ENCODE measurements around the gene CMSS1.
"Not testable (repeated sequence)": the region's sequence is repeated elsewhere in the genome, so short reads cannot be mapped to it uniquely, and the experiment has no call there.

CMSS1 gene

GRCh38 chr3:100227511-100227921 lies 409.9 kb downstream of the CMSS1 start:
- no peak for DNase-seq (ENCODE audit: low read depth)

DNA sequence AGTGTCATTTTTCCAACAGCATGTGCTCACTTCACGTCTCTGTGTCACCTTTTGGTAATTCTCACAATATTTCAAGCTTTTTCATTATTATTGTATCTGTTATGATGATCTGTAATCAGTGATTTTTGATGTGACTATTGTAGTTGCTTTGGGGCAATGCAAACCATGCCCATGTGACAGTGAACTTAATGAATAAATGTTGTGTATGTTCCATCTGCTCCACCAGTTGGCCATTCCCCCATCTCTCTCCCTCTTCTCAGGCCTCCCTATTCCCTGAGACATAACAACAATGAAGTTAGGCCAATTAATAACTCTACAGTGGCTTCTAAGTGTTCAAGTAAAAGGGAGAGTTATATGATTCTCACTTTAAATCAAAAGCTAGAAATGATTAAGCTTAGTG lies 410.6 kb downstream of the CMSS1 start:
- DNase-seq (ENCODE audit: low read depth): no peak

- not testable (repeated sequence) for DNase-seq (ENCODE audit: low read depth)
These were observed 411.5 kb downstream of the CMSS1 start for GRCh38 chr3:100229188-100229587.

DNA sequence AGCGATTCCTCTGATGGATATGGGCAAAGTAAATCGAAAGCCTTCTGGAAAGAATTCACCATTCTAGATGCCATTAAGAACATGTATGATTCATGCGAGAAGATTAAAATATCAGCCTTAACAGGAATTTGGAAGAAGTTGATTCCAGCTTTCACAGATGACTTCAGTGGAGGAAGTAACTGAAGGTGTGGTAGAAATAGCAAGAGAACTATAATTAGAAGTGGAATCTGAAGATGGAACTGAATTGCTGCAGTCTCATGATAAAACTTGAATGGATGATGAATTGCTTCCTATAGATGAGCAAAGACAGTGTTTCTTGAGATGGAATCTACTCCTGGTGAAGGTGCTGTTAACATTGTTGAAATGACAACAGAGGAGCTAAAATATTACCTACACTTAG lies 413.0 kb downstream of the CMSS1 start:
- DNase-seq (ENCODE audit: low read depth): no peak

Measured in stimulated activated CD4-positive, alpha-beta T cell treated with anti-CD3 and anti-CD28 coated beads, Interleukin-2, amount 100 ng/mL, for 4 hours (primary cell).